HG02678 (cell line): ENCODE measurements around the gene GPR107.

ENCODE experiments used
- ATAC-seq: cut with Tn5 transposase; IDR thresholded peaks from one replicate; pipeline ENCODE4 v1.9.1; 2021; ENCODE audit warnings: mild to moderate bottlenecking, moderate library complexity; ENCODE audit not compliant: unreplicated experiment

GPR107 gene

DNA sequence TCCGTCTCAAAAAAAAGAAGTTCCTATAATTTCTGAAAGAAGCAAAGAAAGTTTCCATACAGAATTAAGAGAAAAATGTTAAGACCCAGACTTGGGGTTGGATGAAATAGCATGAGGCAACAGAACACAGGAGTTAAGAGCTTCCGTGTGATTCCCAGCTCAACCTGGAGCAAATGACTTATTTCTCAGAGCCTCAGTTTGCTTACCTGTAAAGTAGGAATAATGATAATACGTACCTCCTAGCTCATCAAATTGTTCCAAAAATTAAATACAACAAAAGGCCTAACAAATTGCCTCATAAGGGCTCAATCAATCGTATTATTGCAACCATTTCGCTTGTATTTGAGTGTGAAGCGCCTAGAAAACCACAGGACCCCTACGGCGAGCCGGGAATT is 600 bp upstream of the GPR107 start:
- no peak for ATAC-seq

DNA sequence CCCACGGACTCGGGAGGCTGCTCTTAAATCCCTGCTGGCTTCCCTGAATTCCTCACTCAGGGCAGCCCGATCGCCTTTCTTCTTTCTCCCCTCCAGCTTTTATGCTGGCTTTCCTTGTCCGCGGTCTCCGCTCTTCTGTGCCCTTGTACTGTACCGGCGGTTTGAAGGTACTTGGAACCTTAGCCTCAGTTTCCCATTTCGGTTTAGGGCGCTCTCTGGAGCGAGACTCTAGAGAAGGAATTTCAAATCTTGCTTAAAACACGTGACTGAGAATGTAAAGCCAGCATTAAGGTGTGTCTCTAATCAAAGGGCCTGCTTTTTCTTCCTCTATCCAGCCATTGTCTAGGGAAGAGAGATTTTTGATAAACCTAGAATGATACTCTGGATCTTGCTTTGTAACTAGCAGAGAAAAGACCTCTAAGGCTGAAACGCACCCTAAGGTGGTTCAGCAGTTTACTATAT is 650 bp downstream of the GPR107 start:
- no peak for ATAC-seq

DNA sequence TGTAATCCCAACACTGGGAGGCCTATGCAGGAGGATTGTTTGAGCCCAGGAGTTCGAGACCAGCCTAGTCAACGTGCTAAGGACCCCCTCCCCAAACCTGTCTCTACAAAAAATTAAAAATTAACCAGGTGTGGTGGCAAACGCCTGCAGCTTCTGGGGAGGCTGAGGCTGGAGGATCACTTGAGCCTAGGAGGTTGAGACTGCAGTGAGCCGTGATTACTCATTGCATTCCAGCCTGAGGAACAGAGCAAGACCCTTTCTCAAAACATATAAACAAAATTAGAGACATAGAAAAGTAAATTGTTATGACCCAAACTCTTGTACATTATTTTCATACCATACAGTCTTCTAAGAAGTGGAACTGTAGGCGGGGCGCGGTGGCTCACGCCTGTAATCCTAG is 1.1 kb downstream of the GPR107 start:
- ATAC-seq = no peak

DNA sequence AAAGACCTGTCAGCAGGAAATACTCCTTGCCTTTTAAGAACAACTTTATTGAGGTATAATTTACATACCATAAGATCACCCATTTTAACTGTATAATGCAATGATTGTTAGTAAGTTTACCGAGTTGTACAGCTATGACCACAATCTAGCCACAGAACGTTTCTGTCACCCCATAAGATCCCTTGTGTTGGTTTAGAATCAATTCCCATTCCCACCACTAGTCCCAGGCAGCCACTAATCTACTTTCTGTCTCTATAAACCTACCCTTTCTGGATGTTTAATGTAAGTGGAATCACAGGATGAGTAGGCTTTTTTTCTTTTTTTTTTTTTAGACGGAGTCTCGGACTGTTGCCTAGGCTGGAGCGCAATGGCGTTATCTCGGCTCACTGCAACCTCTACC is 4.4 kb downstream of the GPR107 start:
- no peak for ATAC-seq

DNA sequence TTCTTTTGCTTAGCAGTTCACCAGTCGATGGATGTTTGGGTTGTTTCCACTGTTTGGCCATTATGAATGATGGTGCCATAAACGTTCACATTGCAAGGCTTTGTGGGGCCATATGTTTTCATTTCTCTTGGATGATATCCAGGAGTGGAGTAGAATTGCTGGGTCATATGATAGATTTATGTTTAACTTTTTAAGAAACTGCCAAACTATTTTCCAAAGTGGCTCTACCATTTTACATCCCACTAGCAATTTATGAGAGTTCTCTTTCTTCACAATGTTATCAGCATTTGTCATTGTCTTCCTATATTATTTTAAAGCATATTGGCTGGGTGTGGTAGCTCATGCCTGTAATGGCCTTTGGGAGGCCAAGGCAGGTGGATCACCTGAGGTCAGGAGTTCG is 5.2 kb downstream of the GPR107 start:
- no peak for ATAC-seq

DNA sequence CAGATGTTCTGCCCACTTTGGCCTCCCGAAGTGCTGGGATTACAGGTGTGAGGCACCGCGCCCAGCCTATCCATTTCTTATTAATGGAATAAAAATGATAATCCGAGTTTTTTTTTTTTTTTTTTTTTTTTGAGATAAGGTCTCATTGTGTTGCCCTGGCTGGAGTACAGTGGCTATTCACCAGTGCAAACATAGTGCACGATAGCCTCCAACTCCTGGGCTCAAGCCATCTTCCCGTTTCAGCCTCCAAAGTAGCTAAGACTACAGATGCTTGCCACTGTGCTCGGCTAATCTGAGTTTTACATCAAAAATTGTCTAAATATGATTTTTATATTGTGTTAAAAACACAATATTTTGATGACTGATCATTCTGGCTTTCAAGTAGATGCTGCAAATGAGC is 6.6 kb downstream of the GPR107 start:
- no peak for ATAC-seq

DNA sequence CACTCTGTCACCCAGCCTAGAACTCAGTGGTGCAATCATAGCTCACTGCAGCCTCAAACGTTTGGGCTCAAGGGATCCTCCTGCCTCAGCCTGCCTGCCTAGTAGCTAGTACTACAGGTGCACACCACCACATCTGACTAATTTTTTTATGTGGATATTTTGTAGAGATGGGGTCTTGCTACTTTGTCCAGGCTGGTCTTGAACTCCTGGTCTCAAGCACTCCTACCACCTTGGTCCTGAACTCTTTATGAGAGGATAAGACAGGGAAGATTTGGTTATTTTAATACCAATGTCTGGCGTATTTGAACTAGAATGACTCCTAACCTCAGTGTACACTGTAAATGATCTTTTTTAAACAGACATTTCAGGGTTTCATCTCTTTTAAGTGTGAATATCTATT is 9.0 kb downstream of the GPR107 start:
- no peak for ATAC-seq

DNA sequence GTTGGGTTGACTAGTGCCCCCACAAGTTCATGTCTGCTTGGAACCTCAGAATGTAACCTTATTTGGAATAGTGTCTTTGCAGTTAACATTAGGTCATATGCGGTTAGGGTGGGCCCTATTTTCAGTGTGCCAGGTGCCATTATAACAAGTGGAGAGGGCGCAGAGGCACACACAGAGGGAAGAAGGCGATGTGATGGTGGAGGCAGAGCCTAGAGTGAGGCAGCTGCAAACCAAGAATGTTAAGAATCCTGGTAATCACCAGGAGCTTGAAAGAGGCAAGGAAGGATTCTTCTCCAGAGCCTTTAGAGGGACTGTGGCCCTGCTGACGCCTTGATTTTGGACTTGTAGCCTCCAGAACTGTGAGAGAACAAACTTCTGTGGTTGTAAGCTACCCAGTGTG is 10.9 kb downstream of the GPR107 start:
- ATAC-seq = no peak

DNA sequence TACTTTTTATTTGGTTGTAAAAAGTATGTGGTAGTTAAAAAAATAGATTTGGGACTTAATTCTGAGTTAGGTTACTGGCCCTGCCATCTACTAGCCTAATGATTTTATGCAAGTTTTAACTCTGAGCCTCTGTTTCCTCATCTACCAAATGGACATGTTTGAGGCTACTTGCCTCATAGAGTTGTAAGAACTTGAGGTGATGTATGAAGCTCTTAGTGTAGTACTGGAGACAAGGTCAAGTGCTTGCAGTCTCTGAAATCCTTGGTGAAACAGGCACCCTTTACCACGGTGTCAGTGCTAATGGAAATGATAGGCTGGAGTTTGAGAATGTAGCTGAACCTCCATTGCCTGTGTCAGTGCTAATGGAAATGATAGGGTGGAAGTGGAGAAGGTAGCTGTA is 15.3 kb downstream of the GPR107 start:
- ATAC-seq = no peak

DNA sequence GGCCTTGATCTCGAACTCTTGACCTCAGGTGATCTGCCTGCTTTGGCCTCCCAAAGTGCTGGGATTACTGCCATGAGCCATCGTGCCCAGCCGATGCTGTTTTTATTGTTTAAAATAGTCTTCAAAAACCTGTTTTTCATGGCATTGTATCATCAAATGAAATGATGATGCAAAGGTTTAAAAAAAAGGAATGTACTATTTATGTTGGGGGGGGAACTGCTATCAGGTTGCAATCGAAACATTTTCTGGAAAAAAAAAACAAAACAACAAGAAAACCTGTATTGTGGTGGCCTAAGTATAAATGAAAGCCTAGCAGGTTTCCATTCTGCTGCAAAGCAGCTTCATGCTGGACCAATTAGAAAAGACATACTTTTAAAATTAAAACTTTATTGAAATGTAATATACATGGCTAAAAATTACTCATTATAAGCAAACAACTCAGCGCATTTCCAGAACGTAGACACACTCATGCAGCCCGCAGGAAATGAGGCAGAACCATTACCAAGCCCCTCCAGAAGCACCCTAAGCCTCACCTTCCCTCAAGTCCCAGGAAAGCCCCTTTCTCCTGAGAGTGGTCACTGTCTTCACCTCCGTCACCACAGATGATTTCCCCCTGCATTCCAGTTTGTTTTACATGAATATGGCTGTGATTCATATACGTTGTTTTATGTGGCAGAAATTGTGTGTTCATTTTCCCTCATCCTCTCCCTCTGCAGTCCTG is 19.0 kb downstream of the GPR107 start:
- ATAC-seq = no peak

DNA sequence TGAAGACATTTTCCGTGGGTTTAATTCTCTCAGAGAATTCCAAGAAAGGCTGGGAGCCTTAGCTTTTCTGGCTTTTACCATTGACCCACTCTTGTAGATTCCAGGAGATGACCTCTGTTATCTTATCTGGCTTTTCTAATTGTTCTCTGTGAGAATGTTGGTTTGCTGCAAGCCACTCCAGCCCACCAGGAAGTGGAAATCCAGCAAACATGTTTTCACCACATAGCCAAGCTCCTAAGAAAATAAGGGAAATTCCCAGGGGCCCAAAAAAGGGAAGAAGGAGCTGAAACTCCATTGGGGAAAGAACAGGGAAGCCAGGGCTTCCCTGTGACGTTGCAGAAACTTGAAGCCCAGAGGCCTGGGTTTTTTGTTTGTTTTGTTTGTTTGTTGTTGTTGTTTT is 19.7 kb downstream of the GPR107 start:
- no peak for ATAC-seq

DNA sequence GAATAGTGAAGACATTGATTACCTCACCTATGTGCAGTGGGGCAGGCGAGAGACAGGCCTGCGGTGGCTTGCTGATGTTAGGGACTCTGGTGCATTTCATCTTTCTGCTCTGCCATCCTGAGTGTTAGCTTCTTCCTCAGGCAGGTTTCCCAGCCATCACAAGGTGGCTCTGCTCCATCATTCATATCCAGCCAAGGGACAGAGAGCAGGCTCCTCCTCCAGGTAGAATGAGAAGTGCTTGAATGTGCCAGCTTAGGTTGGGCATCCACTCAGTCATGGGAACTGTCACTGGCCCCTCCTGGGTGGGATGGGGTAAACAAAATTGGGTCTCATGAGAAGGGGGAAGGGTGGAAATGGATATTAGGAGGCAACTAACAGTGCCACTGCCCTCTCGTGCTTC is 24.8 kb downstream of the GPR107 start:
- ATAC-seq = no peak

DNA sequence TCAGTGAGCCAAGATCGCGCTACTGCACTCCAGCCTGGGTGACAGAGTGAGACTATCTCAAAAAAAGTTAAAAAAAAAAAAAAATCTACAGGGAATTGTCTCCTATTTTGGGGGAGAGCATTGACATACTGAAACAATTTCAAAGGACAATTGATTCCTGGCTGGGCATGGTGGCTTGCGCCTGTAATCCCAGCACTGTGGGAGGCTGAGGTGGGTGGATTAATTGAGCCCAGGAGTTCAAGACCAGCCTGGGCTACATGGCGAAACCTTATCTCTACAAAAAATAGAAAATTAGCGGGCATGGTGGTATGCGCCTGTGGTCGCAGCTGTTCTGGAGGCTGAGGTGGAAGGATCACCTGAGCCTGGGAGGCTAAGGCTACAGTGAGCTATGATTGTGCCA is 30.6 kb downstream of the GPR107 start:
- ATAC-seq = no peak

DNA sequence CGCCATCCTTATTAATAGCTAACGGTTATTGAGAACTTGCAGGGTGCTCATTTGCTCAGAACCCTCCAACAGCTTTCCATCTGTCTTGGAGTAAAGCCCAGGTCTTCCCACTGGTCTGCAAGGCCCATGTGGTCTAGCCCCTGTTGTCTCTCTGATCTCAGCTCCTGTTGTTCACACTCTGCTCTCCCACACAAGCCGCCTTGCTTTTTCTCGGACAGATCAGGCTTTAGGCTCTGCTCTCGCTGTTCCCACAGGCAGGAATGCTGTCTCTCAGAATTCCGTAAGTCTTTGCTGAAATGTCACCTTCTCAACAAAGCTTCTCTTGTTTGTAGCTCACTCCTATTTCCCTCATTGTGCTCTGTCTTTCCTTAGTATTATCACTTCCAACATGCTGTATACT is 34.3 kb downstream of the GPR107 start:
- no peak for ATAC-seq

DNA sequence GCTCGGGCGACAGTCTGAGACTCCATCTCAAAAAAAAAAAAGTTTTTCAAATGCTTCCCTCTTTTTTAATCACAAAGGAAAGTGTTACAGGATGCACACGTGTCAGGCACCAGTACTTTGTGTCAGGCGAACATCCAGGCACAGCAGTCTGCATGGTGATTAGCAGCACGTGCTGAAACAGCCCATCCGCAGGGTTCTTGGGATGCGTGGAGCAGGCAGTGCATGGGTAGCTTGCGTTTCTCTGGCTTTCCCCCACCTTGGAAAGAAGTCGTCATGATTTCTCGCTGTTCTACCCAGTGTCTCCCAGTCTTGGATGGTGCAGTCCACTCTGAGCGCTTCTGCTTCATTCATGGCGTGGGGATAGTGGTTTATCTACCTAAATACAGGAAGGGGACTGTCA is 35.4 kb downstream of the GPR107 start:
- ATAC-seq = no peak

DNA sequence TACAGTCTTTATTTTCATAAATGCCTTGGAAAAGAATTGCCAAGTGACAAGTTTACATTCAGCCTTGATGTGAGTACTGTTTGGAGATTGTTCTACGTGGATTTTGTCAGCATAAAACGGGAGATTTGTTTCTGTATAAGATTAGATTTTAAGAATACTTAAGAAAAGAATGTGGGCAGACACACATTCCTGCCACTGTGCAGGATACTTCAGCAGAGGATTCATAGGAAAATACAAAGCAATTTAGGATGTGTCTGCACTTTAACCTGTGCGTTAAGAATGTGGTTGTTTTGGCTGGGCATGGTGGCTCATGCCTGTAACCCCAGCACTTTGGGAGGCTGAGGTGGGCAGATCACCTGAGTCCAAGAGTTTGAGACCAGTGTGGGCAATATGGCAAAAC is 37.2 kb downstream of the GPR107 start:
- no peak for ATAC-seq

DNA sequence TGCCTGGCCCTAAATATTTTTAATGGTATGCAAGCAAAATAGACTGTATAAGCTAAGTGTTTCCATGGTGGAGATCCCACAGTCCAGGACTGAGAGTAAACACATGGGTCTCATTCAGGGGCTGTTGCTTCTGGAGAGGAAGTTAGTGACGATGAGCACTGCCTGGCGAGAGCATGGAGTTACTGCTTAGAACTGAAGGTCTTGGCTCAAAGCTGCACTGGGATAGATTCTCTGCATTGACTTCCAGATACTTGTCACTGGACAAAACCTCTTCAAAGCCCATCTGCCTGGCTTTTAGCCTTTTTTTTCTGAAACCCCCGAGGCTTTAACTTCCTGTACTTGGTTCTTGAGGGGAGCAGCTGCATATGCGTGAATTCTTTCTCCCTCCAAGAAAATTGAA is 39.2 kb downstream of the GPR107 start:
- no peak for ATAC-seq

DNA sequence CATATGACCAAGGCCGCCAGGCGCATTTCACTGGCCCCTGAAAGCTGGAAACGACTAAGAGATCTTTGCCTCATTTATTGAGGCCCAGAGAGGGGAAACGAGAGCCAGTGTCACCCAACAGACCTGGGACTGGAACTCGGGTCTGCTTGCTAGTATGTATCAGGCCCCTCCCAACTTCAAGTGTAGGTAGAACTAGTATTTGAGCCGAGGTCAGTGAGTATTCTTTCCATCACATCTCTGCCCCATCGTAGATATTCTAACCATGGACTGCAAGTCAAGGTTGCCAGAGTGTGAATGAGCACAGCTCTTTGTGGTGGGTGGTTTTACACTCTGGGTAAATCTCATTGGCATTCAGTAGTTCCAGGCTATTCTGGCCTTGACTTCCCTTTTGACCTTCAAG is 42.2 kb downstream of the GPR107 start:
- no peak for ATAC-seq

DNA sequence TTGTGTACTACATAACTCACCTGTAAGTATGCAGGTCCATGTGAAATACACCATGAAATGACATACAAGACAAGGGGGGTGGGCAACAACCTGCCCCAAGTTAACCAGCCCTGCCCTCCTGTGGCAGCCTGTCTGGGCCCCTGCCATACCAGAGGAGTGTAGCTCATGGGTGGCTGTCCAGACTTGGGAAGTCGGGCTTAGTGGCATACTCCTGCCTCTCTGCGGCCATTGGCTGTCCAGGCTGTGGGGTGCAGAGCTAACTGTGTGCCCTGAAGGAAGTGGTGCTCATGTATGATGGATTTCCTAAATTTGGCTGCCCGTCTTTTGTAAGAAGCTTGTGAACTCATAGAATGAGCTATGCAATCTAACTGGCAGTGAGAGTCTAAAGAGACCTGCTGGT is 47.0 kb downstream of the GPR107 start:
- no peak for ATAC-seq

DNA sequence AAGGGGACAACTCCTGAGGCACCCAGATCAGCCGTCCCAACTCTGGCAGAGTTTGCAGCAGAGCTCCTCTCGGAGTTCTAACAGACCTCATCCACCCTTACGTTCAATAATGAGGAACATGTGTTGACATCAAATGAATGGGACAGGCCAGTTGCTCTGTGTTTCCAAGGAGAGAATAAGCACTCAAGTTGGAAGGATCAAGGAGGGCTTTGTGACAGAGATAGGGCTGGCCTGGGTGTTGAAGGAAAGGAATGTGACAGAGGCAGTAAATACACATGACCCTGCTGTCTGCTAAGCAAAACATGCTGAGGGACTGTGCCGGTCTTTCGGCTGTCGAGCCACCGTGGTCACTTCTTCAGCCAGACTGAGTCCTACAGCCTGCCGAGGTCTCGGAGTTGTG is 48.2 kb downstream of the GPR107 start:
- no peak for ATAC-seq

DNA sequence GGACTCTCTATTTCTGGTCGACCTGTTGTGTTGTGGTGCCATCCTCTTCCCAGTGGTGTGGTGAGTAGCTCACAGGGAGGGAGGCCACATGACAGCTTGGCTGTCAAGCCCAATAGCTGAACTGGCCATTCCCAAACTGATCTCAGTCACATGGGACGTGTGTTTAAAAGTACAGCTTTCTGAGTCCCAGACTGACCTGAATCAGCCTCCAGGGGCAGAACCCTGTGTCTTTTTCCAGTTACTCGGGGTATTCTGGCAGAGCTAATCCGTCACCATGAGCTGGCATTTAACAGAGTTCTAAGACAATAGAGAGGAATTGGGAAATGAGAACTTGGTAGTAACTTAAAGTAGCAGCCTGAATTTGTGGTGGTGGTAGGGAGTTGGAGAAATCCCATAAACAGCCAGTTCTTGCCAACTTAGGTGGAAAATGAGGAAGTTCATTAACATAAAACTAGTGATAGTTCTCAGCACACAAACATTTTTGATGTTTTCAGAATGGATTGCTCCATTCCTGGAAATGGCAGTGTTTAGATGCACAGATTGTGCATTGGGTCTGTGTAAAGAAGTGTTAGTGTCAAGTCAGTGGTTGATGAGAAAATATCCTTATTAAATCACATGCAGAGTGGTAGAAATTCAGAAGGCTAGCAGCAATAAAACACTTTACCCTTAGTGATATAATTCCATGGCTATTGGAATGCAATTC is 50.9 kb downstream of the GPR107 start:
- ATAC-seq = no peak

DNA sequence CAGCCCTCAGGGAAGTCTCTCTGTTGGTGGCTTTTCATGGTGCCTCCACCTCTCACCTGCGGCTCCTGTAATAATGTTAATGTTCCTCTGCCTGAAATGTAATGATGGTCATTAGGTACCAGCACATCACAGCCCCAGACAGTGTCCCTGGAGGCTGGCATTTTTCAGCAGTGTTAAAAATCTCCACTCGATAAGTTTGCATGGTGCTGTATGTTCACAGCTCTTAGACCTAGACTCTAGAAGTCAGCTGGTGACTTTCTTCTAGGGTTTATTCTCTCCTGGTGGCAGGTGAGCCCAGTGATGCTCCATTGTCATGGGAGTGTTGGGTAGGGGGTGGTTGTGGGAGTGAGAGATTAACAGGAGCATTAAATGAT is 53.1 kb downstream of the GPR107 start:
- no peak for ATAC-seq
